ENCODE results near the gene TOP2A. TPM values are rescaled to one million over a fixed set of nuclear protein-coding genes. Genes with fewer than 3 reads are reported as not detected.
"Not testable (repeated sequence)": the region's sequence is repeated elsewhere in the genome, so short reads cannot be mapped to it uniquely, and the experiment has no call there.

The TOP2A gene
- total RNA-seq, 1 experiment from 2014 or later, result 131 TPM

DNA sequence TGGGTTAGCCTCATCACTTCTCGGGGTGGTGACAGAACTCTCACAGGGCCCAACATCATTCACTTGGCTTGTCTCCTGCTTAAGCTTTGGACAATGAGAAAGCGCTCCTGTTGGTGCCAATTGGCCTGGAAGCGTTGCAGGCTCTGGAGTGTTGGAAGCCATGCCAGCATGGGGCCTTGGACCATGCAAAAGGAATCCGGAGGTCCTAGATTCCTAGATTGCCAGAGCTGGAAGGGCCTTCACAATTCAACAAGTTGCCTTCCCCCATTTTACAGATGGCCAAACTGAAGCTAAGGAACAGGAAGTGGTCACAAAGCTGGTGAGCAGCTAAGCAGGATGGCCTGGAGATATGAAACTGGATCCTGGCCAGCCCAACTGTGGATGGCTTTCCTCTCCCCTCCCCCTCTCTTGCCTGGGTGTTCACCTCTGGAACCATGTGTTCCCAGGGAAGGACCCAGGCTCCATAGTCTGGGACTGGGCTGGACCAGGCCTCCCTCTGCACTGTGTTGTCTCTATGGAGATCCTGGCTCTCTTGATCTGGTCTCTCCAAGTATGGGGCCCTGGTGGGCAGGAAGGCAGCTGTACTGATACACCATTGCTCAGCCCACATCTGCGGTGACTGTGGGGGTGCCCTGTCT is 19.5 kb upstream of the TOP2A start:
- no peak for DNase-seq (ENCODE audit: low read depth)
- in situ Hi-C loops (cut with HindIII; ENCODE audit: low pct_unique_long_range_greater_than_20kb, low sequenced_read_pairs), result no loop called here

DNA sequence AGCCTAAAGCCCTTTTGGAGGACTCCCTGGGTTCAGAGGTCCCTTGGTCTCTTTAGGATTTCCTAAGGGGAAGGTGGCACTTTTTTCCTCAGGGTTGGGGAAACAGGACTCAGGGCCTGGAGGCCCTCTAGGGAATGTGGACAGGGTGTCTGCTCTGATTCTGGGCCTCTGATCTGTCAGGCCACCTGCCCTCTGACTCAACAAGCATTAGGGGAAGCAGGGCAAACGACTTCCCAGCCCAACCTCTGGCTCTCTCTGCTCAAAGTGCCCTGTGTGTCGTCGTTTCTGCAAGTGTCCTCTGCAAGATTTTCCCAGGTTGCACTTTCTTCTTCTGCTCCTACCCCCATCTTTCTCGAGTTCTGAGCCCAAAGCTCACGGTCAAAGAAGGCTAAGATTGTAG is 18.9 kb upstream of the TOP2A start:
- in situ Hi-C loops (cut with HindIII; ENCODE audit: low pct_unique_long_range_greater_than_20kb, low sequenced_read_pairs), result no loop called here

DNA sequence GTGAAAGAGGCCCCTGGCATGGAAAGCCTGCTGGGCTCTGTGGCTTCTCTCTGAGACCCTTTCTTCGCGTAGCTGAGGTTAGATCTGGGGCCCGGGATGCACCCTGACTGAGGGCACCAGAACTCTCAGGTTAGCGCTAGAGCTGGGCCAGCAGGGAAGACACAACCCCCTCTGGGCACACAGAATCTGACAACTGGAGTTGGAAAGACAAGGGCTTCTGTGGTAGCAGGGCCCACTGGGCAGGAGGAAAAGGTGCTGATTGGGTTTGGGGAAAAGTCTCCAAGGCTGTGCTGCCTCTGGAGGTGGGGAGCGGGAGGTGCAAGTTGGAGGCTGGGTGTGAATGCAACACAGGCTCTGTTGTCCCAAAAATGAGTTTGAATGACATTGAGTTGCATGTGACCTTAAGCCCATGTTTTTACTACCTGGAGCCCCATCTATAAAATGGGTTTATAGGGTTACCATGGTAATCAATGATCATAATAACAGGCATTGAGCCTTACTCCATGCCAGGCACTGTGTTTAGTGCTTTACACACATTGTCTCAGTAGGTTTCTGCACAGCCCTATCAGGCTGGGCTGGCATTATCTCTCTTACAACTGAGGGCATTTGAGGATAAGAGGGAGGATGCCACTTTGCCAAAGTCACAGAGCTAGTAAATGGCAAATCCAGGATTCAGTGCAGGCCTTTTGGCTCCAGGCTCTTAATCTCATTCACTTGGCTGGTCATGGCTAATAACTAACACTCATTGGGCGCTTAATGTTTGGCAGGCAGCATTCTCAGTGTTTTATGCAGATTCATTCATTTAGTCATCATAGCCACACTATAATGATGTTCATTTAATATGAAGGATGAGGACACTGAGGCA is 16.1 kb upstream of the TOP2A start:
- no peak for DNase-seq (ENCODE audit: low read depth)

More for the DNA sequence above, 18.9 kb upstream of the TOP2A start:
- DNase-seq (ENCODE audit: low read depth), result no peak

DNA sequence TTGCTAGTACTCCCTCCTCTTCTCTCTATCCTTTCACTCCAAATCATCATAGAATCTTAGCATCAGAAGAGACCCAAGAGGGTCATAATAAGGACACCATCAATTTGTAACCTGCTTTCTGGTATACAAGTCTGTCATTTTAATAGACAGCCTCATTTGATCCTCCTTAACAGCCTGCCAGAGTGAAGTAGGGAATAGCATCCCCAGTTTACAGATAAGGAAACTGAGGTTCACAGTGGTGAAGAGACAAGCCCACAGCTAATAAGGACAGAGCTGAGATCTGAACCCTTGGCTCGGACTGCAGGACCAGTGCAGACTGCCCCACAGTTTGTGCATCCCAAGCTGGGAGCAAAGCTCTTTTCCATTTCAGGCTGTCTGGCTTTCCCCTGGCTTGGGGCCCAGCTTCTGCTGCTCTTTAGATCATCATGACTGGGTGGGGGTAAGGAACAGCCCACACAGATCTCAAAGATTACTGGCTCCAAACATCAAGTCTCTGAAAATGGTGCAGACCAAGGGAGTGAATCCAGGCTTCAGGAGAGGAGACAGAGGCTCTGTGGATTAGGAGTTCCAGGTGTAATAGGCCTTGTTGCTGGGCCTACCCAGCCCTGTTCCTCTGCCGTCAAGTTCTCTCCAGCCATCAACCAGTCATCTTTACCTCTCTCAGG is 15.3 kb upstream of the TOP2A start:
- no peak for DNase-seq (ENCODE audit: low read depth)
- in situ Hi-C loops (cut with HindIII; ENCODE audit: low pct_unique_long_range_greater_than_20kb, low sequenced_read_pairs), result no loop called here

More for the DNA sequence above, 16.1 kb upstream of the TOP2A start:
- in situ Hi-C loops (cut with HindIII; ENCODE audit: low pct_unique_long_range_greater_than_20kb, low sequenced_read_pairs), result no loop called here

DNA sequence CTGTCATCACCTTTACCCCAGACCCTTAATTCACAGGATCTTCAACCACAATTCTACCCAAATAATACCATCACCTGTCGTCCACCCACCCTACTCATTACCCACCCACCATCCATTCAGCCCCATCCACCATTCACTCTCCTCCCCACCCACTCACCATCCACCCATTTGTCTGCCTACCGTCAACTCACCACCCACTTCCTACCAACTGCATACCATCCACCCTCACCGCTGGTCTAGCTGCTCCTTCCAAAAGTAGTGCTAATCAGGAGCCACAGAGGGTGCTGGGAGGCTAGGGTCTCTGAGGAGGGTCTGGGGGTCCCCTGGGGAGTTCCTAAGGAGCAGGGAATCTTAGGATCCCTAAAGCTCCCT is 13.5 kb upstream of the TOP2A start:
- DNase-seq (ENCODE audit: low read depth), result no peak
- in situ Hi-C loops (cut with HindIII; ENCODE audit: low pct_unique_long_range_greater_than_20kb, low sequenced_read_pairs), result no loop called here

DNA sequence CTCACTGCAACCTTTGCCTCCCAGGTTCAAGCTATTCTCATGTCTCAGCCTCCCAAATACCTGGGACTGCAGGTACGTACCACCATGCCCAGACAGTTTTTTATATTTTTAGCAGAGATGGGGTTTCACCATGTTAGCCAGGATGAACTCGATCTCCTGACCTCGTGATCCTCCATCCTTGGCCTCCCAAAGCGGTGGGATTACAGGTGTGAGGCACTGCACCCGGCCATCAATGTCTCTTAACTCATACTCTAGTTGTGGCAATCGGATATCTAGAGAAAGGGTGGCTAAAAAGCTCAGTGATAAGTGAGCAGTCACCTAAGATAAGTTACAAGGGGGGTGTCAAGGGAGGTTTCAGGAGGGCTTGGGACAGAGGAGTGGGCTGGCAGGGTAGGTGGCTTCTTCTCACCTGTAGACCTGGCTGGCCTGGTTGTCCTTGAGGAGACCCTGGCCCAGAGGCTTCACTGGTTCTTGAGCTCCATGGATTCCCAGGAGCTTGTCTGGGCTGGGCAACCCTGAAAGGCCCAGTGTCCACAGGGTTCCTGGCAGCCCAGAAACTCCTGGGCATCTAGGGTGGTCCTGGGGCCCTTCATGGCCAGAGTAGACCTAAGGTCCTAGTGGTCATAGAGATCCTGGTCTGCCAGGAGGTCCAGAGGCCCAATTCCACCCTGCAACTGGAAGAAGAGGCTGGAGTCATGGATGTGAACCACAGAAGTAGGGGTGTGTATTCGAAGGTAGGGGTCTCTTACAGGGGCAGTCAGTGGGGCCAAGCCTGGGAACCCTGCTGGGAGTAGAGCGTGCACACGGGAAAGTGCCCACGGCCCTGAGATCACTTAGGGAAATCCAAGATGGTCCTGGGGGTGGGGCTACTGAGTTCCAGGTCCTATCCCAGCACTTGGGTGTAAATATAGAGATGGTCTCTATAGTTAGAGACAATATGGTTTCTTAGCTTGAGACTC is 12.9 kb upstream of the TOP2A start:
- DNase-seq (ENCODE audit: low read depth), result no peak
- in situ Hi-C loops (cut with HindIII; ENCODE audit: low pct_unique_long_range_greater_than_20kb, low sequenced_read_pairs), result no loop called here

DNA sequence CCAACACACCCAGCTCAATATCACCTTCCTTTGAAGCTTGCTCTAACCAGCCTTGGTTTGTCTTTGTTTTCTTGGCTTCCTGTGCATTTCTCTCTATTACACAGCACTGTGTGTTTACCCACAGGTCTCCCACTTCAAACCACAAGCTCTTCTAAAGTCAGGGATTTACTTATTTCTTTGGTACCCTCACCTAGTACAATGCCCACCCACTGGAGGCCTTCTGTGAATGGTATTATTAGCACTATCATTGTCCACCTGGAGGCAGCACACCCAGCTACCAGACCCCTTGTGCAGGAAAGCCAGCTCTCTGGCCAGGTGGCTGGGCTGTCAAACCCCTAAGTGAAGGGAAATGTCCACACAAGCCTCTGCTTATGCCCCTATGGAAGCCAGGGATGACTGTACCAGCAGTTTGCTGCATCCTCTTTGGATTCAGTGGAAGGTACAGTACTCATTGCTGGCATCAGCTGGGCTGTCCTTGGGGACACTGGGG is 9.4 kb upstream of the TOP2A start:
- DNase-seq (ENCODE audit: low read depth), result no peak
- in situ Hi-C loops (cut with HindIII; ENCODE audit: low pct_unique_long_range_greater_than_20kb, low sequenced_read_pairs), result loop anchor here (10.0 kb wide), 1 partner anchor 108 kb away; no protein-coding TSS in a partner anchor

DNA sequence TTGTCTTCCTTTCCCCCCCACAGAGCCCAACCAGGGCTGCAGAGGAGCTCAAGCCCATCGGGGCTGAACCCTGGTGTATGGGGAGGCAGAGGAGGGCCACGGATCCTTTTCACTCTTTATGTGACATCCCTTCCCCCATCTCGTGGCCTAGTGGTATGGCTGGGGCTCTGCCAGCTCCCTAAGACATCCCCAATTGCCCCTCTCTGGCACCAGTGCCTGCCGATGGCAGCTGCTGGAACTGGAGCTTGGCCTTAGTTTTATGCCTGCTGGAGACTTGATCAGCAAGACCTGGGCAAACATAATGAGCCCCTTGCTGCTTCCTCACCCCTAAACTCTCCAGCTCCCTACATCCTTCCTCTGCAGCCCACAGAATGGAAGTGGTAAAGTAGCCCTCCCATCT is 8.0 kb upstream of the TOP2A start:
- in situ Hi-C loops (cut with HindIII; ENCODE audit: low pct_unique_long_range_greater_than_20kb, low sequenced_read_pairs), result loop anchor here (10.0 kb wide), 1 partner anchor 109 kb away; no protein-coding TSS in a partner anchor
- no peak for DNase-seq (ENCODE audit: low read depth)

DNA sequence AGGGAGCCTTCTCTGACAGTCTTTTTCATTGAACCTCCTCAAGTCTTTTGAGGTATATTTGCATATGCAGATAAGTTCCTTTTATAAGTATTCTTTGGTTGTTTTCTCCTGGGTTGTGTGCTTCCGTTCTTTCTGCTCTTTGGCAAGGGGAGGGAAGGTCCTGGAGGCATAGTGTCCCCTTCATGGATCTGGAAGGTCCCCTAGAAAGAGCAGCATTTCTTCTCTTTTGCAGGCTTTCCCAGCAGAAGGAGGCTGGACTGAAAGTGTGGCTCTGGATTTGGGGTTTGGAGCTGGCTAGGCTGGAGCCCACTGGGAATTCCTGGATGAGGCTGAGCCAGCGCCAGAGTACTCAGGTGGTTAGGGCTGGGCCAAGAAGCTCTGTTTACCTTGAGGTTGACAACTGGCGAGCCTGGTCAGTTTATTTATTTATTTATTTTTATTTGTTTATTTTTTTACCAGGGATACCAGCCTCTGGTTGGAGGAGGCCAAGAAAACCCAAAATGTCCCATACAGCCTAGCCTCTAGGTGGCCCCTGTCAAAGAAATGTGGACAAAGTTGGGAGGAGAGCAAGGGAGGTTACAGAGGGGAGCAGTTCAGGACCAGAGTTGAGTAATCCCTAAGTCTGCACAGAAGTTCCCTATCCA is 5.4 kb upstream of the TOP2A start:
- no peak for DNase-seq (ENCODE audit: low read depth)
- in situ Hi-C loops (cut with HindIII; ENCODE audit: low pct_unique_long_range_greater_than_20kb, low sequenced_read_pairs), result loop anchor here (10.0 kb wide), 1 partner anchor 112 kb away; no protein-coding TSS in a partner anchor

DNA sequence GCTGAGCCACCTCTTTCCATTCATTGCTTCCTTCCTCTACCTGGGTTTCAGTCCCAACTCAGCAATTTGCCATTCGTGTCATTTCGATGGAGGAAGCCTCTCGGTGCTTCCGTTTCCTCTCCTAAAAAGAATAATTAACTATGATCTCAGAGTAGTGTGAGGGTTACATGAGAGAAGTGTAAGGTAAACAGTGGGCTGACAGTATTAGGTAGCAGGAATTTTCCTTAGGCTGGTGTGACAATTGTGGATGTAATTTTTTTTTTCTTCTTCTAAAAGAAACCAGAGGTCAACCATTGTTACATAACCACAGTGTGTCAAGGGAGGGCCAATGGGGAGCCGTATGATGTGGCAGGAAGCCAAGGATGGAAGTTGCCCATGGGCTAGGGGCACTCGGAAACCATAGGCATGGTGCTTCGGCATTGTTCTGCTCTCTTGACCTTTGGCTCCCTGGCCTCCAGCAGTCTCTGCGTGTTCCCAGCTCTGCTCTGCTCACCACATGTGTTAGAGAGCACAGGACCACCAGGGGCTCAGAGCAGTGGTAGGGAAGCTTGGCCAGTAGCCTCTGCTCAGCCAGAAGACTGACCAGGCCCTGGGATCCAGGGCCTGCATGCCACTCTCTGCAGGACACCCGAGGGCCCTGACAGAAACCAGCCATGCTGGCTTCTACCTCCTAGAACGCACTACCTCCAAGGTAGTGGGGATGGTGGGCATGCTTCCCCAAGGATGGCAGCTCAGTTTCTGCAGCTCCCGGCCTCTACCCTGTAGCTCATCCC is 2.0 kb upstream of the TOP2A start:
- in situ Hi-C loops (cut with HindIII; ENCODE audit: low pct_unique_long_range_greater_than_20kb, low sequenced_read_pairs), result loop anchor here (10.0 kb wide), 1 partner anchor 115 kb away; no protein-coding TSS in a partner anchor
- peak; percentile 78 for DNase-seq (ENCODE audit: low read depth)

DNA sequence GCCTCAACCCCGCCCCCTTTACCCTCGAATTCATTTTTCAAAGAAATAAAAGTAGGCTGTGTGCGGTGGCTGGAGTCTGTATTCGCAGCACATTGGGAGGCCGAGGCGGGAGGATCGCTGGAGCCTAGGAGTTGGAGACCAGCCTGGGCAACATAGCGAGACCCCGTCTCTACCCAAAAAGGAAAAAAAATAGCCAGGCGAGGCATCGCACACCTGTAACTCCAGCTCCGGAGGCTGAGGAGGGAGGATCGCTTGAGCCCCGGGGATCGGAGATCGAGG is 671 bp upstream of the TOP2A start:
- in situ Hi-C loops (cut with HindIII; ENCODE audit: low pct_unique_long_range_greater_than_20kb, low sequenced_read_pairs), result no loop called here

DNA sequence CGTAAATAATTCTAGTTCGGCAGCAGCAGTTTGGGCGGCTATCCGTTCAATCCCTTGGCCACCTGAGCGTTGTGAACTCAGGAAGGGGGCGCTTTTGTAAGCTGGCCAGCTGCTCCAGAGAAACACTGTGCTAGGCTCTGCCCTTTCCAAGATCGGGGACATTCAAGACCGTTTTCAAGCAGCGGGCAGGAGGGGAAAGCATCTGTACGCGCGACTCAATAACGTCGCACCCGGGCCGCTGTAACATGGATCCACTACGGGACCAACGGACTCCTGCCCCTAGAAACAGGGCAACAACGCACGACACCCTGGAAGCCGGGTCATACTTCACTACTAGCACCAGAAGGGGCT is 463 bp downstream of the TOP2A start:
- no peak for DNase-seq (ENCODE audit: low read depth)
- in situ Hi-C loops (cut with HindIII; ENCODE audit: low pct_unique_long_range_greater_than_20kb, low sequenced_read_pairs), result no loop called here

More for the DNA sequence above, 671 bp upstream of the TOP2A start:
- DNase-seq (ENCODE audit: low read depth), result no peak

DNA sequence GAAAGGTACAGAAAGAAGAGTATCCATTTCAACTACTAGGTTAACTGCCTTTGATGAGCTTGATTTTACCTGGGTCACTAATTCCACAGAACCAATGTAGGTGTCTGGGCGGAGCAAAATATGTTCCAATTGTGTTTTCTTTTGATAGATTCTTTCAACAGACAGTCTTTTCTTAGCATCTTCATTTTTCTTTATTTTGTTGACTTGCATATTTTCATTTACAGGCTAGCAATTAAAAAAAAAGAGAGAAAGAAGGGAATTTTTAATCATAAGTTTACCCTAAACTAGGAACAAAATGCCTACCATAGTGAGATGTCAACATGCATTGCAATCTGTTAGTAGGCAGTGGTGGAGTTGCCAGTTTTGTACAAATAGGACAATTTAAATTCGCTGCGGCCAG is 1.0 kb downstream of the TOP2A start:
- in situ Hi-C loops (cut with HindIII; ENCODE audit: low pct_unique_long_range_greater_than_20kb, low sequenced_read_pairs), result no loop called here
- no peak for DNase-seq (ENCODE audit: low read depth)

DNA sequence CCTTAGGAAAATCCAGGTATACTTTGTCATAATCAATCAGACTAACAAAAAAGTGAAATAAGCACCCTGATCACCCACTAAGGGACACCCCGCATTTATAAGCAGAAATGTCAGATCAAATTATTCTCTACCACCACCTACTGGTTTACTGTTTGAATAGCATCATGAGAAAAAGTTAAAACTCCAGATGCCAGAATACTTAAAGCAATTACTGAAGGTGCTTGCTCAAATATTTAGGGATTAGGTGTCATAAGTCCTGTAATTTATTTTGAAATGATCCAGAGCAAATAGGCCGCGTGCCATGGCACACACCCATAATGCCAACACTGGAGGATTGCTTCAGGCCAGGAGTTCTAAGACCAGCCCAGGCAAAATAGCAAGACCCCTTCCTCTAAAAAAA is 2.3 kb downstream of the TOP2A start:
- DNase-seq (ENCODE audit: low read depth), result peak; percentile 48
- in situ Hi-C loops (cut with HindIII; ENCODE audit: low pct_unique_long_range_greater_than_20kb, low sequenced_read_pairs), result no loop called here

DNA sequence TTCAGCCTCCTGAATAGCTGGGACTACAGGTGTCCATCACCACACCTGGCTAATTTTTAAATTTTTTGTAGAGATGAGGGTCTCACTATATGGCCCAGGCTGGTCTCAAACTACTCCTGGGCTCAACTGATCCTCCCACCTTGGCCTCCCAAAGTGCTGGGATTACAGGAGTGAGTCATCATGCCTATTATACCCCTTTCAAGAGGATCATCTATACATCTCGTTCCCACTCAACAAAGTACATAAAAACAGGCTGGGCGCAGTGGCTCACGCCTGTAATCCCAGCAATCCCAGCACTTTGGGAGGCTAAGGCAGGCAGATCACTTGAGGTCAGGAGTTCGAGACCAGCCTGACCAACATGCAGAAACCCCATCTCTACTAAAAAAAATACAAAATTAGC is 3.4 kb downstream of the TOP2A start:
- in situ Hi-C loops (cut with HindIII; ENCODE audit: low pct_unique_long_range_greater_than_20kb, low sequenced_read_pairs); DNase-seq (ENCODE audit: low read depth): not testable (repeated sequence)

DNA sequence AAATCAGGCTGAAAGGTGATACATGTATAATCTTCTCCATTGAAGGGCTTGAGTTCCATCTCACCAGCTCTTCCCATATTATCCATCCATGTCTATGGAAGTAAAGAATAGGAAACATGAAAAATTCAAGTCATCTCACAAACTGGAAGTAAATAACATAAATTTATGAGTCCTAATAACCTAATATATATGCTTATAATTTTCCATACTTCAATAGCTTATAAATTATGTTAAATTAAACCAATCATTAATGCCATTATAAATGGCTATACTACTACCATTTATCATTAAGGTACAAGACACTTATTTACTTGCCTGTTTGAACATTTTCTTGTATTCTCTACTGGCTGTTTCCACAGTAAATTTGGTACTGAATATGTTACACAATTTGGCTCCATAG is 4.8 kb downstream of the TOP2A start:
- in situ Hi-C loops (cut with HindIII; ENCODE audit: low pct_unique_long_range_greater_than_20kb, low sequenced_read_pairs), result no loop called here
- no peak for DNase-seq (ENCODE audit: low read depth)

DNA sequence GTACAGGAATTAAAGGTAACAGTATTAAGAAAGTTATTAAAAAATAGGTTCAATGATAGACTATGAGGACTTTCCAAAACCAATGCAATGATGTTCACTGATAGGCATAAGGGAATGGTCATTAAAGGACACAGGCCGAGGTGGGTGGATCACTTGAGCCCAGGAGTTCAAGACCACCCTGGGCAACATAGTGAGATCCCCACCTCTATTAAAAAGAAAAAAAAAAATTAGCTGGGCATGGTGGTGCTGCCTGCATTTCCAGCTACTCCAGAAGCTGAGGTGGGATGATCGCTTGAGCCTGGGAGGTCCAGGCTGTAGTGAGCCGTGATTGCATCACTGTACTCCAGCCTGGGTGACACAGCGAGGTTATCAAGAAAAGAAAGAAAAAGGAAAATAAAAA is 5.9 kb downstream of the TOP2A start:
- in situ Hi-C loops (cut with HindIII; ENCODE audit: low pct_unique_long_range_greater_than_20kb, low sequenced_read_pairs), result no loop called here
- DNase-seq (ENCODE audit: low read depth), result no peak
